Natural killer cell treated with Interleukin-12 subunit alpha and Interleukin-12 subunit beta and Interleukin-15 and Interleukin-18, amount 100 ng/mL, for 72 hours (primary cell): ENCODE data around the gene TPST1. TPM values are rescaled to one million over a fixed set of nuclear protein-coding genes. Genes with fewer than 3 reads are reported as not detected.
"Not testable (repeated sequence)": the region's sequence is repeated elsewhere in the genome, so short reads cannot be mapped to it uniquely, and the experiment has no call there.

Experiments
- ATAC-seq, 2 donors: fragments of 150-1000 bp; cut with Tn5 transposase in 1 of 2; sonication (Bioruptor Pico), chemical (Tn5 transposase) in 1 of 2; 2 replicates each; pipeline ENCODE4 v1.10.0; 2021
- DNase-seq: peaks from one replicate; pipeline ENCODE4 v3.0.0; 2022; ENCODE audit warnings: low spot score
- H3K27ac Mint-ChIP-seq, 2 donors: 1 replicate in 1 of 2; 2 replicates in 1 of 2; pipeline ENCODE4 v1.8.0; 2022; ENCODE audit warnings: mixed read lengths in 2 of 2, mild to moderate bottlenecking in 1 of 2, moderate library complexity in 1 of 2
- H3K27me3 Mint-ChIP-seq, 2 donors: 1 replicate in 1 of 2; 2 replicates in 1 of 2; pipeline ENCODE4 v1.8.0; 2022; ENCODE audit warnings: mixed read lengths in 2 of 2
- H3K36me3 Mint-ChIP-seq: one replicate; pipeline ENCODE4 v1.8.0; 2022; ENCODE audit warnings: mixed read lengths
- H3K4me1 Mint-ChIP-seq, 2 donors: 1 replicate in 1 of 2; 2 replicates in 1 of 2; pipeline ENCODE4 v1.8.0; 2022; ENCODE audit warnings: low read depth in 2 of 2, mixed read lengths in 2 of 2, mild to moderate bottlenecking in 1 of 2
- H3K4me3 Mint-ChIP-seq: one replicate; pipeline ENCODE4 v1.8.0; 2022; ENCODE audit warnings: mixed read lengths
- H3K9me3 Mint-ChIP-seq: 2 replicates; pipeline ENCODE4 v1.8.0; 2022; ENCODE audit warnings: mixed read lengths
- total RNA-seq, 2 donors: library from RNA; stranded (reverse); gene quantifications; one replicate each; pipeline ENCODE4 v1.2.3, GENCODE V29; 2022

The TPST1 gene
- total RNA-seq, 2 donors from 2014 or later = 4.2 to 4.6 TPM

DNA sequence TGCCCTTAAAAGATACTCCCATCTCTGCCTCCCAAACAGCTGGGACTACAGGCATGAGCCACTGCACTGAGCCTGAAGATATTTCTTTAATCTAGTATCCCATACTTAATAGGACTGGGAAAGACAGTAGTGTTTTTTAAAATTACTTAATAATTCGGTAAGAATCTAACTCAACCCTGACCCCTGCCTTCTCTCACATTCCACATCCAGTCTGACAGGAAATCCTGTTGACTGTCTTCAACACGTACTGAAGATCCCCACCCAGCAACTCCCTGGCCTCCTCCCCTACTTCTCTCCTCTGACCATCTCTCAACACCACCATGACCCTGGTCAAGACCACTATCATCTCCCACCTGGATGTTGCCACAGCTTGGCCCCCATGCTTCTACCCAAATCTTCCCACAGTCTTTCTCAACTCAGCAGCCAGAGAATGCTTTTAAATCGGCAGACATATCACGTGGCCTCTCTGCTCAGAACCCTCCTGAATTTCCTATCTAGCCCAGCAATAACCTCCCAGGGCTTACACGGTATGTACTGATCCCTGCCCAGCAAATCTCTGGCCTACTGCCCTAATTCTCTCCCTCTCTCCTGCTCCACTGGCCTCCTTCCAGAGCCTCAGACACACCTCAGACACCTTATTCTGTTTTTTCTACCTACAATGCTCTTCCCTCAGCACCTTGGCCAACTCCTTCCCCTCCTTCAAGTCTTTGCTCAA is 180.2 kb downstream of the TPST1 start:
- not testable (repeated sequence) for DNase-seq, H3K4me3 Mint-ChIP-seq, ATAC-seq, H3K36me3 Mint-ChIP-seq, H3K9me3 Mint-ChIP-seq, H3K4me1 Mint-ChIP-seq, H3K27me3 Mint-ChIP-seq
- H3K27ac Mint-ChIP-seq = peak overlapping the region in 1 of 2 donors; percentile 1

GRCh38 chr7:66395128-66395571 is 190.0 kb downstream of the TPST1 start:
- not testable (repeated sequence) for H3K4me1 Mint-ChIP-seq, H3K27me3 Mint-ChIP-seq, H3K9me3 Mint-ChIP-seq, H3K36me3 Mint-ChIP-seq, ATAC-seq, DNase-seq, H3K4me3 Mint-ChIP-seq, H3K27ac Mint-ChIP-seq

DNA sequence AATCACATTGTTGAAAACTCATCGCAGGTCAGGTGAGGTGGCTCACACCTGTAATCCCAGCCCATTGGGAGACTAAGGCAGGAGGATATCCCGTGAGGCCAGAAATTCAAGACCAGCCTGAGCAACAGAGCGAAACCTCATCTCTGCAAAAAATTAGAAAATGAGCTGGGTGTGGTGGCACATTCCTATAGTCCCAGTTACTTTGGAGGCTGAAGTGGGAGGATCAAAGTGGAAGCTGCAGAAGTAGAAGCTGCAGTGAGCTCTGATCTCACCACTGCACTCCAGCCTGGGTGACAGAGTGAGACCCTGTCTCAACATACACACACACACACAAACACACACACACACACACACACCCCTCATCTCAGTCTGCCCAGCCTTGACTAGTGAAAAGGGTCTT is 190.9 kb downstream of the TPST1 start:
- not testable (repeated sequence) for H3K4me3 Mint-ChIP-seq, ATAC-seq, H3K9me3 Mint-ChIP-seq, H3K27me3 Mint-ChIP-seq, H3K36me3 Mint-ChIP-seq, DNase-seq, H3K4me1 Mint-ChIP-seq, H3K27ac Mint-ChIP-seq

- not testable (repeated sequence) for H3K4me3 Mint-ChIP-seq, H3K27ac Mint-ChIP-seq, H3K4me1 Mint-ChIP-seq, H3K9me3 Mint-ChIP-seq, DNase-seq, ATAC-seq, H3K27me3 Mint-ChIP-seq
- H3K36me3 Mint-ChIP-seq = peaks cover 13% of the 10 kb centered on the region
Observed at GRCh38 chr7:66398841-66399240, 193.7 kb downstream of the TPST1 start.

GRCh38 chr7:66399566-66399965 is 194.4 kb downstream of the TPST1 start:
- Mint-ChIP-seq H3K4me1 (peaks cover 5 to 9% of the 10 kb centered on the region in 2 donors), H3K9me3 (peaks cover 4% of the 10 kb centered on the region), H3K27ac (no peak overlapping the region), H3K4me3 (no peak overlapping the region), H3K36me3 (peaks cover 13% of the 10 kb centered on the region), H3K27me3 (no peaks in the 10 kb centered on the region)
- ATAC-seq (no peak), DNase-seq (no peak)

GRCh38 chr7:66400400-66400799 is 195.3 kb downstream of the TPST1 start:
- peaks cover 5 to 9% of the 10 kb centered on the region in 2 donors for H3K4me1 Mint-ChIP-seq
- H3K27me3 Mint-ChIP-seq = no peaks in the 10 kb centered on the region
- H3K9me3 Mint-ChIP-seq = peaks cover 4% of the 10 kb centered on the region

DNA sequence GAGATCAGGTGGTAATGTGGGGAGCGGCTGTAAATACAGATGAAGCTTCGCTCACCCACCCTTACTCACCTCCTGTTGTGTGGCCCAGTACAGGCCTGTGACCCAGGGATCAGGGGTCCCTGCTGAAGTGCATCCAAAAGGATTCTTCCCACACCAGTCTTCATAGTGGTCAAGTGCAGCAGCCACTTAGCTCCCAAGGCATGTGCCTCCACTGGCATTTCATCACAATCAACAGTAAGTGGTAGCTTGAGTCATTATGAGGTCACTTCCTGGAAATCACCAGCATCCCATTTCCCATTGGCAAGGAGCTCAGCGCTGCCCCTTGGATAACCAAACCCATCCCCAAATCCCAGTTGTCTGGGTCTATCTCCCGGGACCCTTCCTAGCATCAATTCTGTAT is 196.0 kb downstream of the TPST1 start:
- not testable (repeated sequence) for H3K4me3 Mint-ChIP-seq, H3K9me3 Mint-ChIP-seq, H3K4me1 Mint-ChIP-seq, ATAC-seq, DNase-seq, H3K27ac Mint-ChIP-seq, H3K27me3 Mint-ChIP-seq
- H3K36me3 Mint-ChIP-seq = peaks cover 13% of the 10 kb centered on the region

More at GRCh38 chr7:66400400-66400799, 195.3 kb downstream of the TPST1 start:
- no peak for DNase-seq
- Mint-ChIP-seq H3K4me3 (no peak overlapping the region), H3K36me3 (peaks cover 13% of the 10 kb centered on the region), H3K27ac (no peak overlapping the region)
- no peak for ATAC-seq

GRCh38 chr7:66401932-66402331 is 196.8 kb downstream of the TPST1 start:
- not testable (repeated sequence) for H3K4me1 Mint-ChIP-seq, H3K9me3 Mint-ChIP-seq, H3K4me3 Mint-ChIP-seq, ATAC-seq, H3K27me3 Mint-ChIP-seq, H3K27ac Mint-ChIP-seq, DNase-seq
- peaks cover 13% of the 10 kb centered on the region for H3K36me3 Mint-ChIP-seq

GRCh38 chr7:66403564-66403963 is 198.4 kb downstream of the TPST1 start:
- Mint-ChIP-seq H3K27me3 (no peaks in the 10 kb centered on the region), H3K36me3 (peaks cover 13% of the 10 kb centered on the region), H3K27ac (no peak overlapping the region), H3K4me3 (no peak overlapping the region), H3K9me3 (peaks cover 4% of the 10 kb centered on the region), H3K4me1 (peaks cover 5 to 9% of the 10 kb centered on the region in 2 donors)
- ATAC-seq = no peak
- DNase-seq = no peak

DNA sequence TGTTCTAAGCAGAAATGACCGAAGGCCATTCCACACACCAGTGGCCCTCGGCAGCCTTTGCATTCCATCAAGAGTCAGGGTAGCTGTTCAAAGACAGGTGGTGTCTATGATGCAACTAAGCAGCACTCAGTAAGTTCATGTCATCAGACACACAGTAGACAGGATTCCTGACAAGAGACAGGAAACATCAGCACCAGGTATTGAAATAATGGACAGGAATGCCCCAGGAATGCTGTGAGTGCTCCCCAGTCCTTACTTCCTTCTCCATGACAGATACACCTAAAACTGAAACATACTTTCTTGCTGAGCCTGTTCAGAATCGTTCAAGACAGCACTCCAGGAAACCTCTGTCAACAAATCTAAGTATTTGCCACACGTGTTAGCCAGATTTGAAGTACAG is 204.4 kb downstream of the TPST1 start:
- no peaks in the 10 kb centered on the region for H3K27me3 Mint-ChIP-seq
- no peaks in the 10 kb centered on the region for H3K36me3 Mint-ChIP-seq
- H3K27ac Mint-ChIP-seq = no peak overlapping the region
- peaks cover 0 to 2% of the 10 kb centered on the region in 2 donors for H3K4me1 Mint-ChIP-seq
- no peak overlapping the region for H3K4me3 Mint-ChIP-seq
- ATAC-seq (no peak), DNase-seq (no peak)
- no peaks in the 10 kb centered on the region for H3K9me3 Mint-ChIP-seq

Other genes starting within 250 kb of the TPST1 start
- gene GUSB, start 223.1 kb upstream of the TPST1 start, total RNA-seq = 10 to 100 TPM; 78.7 to 92.5 TPM
- 10 to 100 TPM; 63.1 to 68.3 TPM for gene ASL, start 129.5 kb upstream of the TPST1 start, total RNA-seq
- 10 to 100 TPM; 45.8 to 54.7 TPM for gene CRCP, start 90.5 kb upstream of the TPST1 start, total RNA-seq